ENCODE measurements around the gene TNIK. TPM values are rescaled to one million over a fixed set of nuclear protein-coding genes. Genes with fewer than 3 reads are reported as not detected.

The TNIK gene
- total RNA-seq, 3 donors from 2014 or later = 7.4 to 17.6 (median 10.2) TPM

- Histone ChIP-seq H3K27ac (no peak overlapping the region), H3K9me3 (no peaks in the 10 kb centered on the region), H3K4me3 (no peak overlapping the region), H3K36me3 (no peaks in the 10 kb centered on the region), H3K27me3 (no peaks in the 10 kb centered on the region), H3K4me1 (no peaks in the 10 kb centered on the region)
- intact Hi-C loops (cut with DNase I; ENCODE audit: low total_unique reads) = no loop called here
- TF ChIP-seq CTCF (IDR thresholded peaks at IDR 0.05) = no peak
- no peak for TF ChIP-seq POLR2A (IDR thresholded peaks at IDR 0.05)
- TF ChIP-seq POLR2AphosphoS5 (IDR thresholded peaks at IDR 0.05) = no peak
- DNase-seq (ENCODE audit: low spot score in 2 of 2) = no peak
Observed at GRCh38 chr3:171240504-171240835, 219.7 kb downstream of the TNIK start.

GRCh38 chr3:171239757-171240503, 220.3 kb downstream of the TNIK start:
- no peak for DNase-seq (ENCODE audit: low spot score in 2 of 2)
- Histone ChIP-seq H3K9me3 (no peaks in the 10 kb centered on the region), H3K27me3 (no peaks in the 10 kb centered on the region), H3K27ac (no peak overlapping the region), H3K4me1 (no peaks in the 10 kb centered on the region), H3K4me3 (no peak overlapping the region), H3K36me3 (no peaks in the 10 kb centered on the region)
- intact Hi-C loops (cut with DNase I; ENCODE audit: low total_unique reads) = no loop called here
- TF ChIP-seq CTCF (IDR thresholded peaks at IDR 0.05) (no peak), POLR2AphosphoS5 (IDR thresholded peaks at IDR 0.05) (no peak), POLR2A (IDR thresholded peaks at IDR 0.05) (no peak)

- DNase-seq (ENCODE audit: low spot score in 2 of 2) = no peak
- no peaks in the 10 kb centered on the region for H3K27me3 ChIP-seq
- no peak overlapping the region for H3K27ac ChIP-seq
- no peak for TF ChIP-seq POLR2AphosphoS5 (IDR thresholded peaks at IDR 0.05)
- no peak for TF ChIP-seq POLR2A (IDR thresholded peaks at IDR 0.05)
- no peak for TF ChIP-seq CTCF (IDR thresholded peaks at IDR 0.05)
- no peaks in the 10 kb centered on the region for H3K36me3 ChIP-seq
- intact Hi-C loops (cut with DNase I; ENCODE audit: low total_unique reads) = no loop called here
- no peaks in the 10 kb centered on the region for H3K9me3 ChIP-seq
- H3K4me1 ChIP-seq = no peaks in the 10 kb centered on the region
- H3K4me3 ChIP-seq = no peak overlapping the region
Observed at GRCh38 chr3:171237009-171237385, 223.2 kb downstream of the TNIK start.

GRCh38 chr3:171236265-171237008, 223.8 kb downstream of the TNIK start:
- H3K27ac ChIP-seq = no peak overlapping the region
- no peak for DNase-seq (ENCODE audit: low spot score in 2 of 2)
- no peaks in the 10 kb centered on the region for H3K9me3 ChIP-seq
- TF ChIP-seq CTCF (IDR thresholded peaks at IDR 0.05) (no peak), POLR2A (IDR thresholded peaks at IDR 0.05) (no peak), POLR2AphosphoS5 (IDR thresholded peaks at IDR 0.05) (no peak)
- intact Hi-C loops (cut with DNase I; ENCODE audit: low total_unique reads) = no loop called here
- no peaks in the 10 kb centered on the region for H3K27me3 ChIP-seq
- no peak overlapping the region for H3K4me3 ChIP-seq
- no peaks in the 10 kb centered on the region for H3K36me3 ChIP-seq
- H3K4me1 ChIP-seq = no peaks in the 10 kb centered on the region

GRCh38 chr3:171234298-171235010, 225.8 kb downstream of the TNIK start:
- no peak overlapping the region for H3K4me3 ChIP-seq
- DNase-seq (ENCODE audit: low spot score in 2 of 2) = no peak
- H3K9me3 ChIP-seq = no peaks in the 10 kb centered on the region
- intact Hi-C loops (cut with DNase I; ENCODE audit: low total_unique reads) = no loop called here
- H3K27ac ChIP-seq = no peak overlapping the region
- no peak for TF ChIP-seq POLR2A (IDR thresholded peaks at IDR 0.05)
- TF ChIP-seq CTCF (IDR thresholded peaks at IDR 0.05) = no peak
- no peak for TF ChIP-seq POLR2AphosphoS5 (IDR thresholded peaks at IDR 0.05)
- H3K4me1 ChIP-seq = peaks cover 0 to 4% of the 10 kb centered on the region in 2 donors
- no peaks in the 10 kb centered on the region for H3K27me3 ChIP-seq
- H3K36me3 ChIP-seq = no peaks in the 10 kb centered on the region

Data from breast epithelium (tissue), 4 donors.